GM12873 (cell line): ENCODE measurements around the gene TSPAN14.

Experiments used
- CTCF ChIP-seq: IDR thresholded peaks from 2 replicates; pipeline ENCODE4 v1.5.1; 2012; ENCODE audit warnings: low read depth, mild to moderate bottlenecking, moderate library complexity, low read length, control low read depth; ENCODE audit not compliant: insufficient read depth; ENCODE audit errors: missing control alignments

The TSPAN14 gene

GRCh38 chr10:80498833-80499741 is 45.0 kb downstream of the TSPAN14 start:
- no peak for TF ChIP-seq CTCF

- no peak for TF ChIP-seq CTCF
Measured at GRCh38 chr10:80500572-80501380, 46.7 kb downstream of the TSPAN14 start.

GRCh38 chr10:80501381-80501912 is 47.3 kb downstream of the TSPAN14 start:
- TF ChIP-seq CTCF = no peak

GRCh38 chr10:80501913-80502521 is 47.9 kb downstream of the TSPAN14 start:
- no peak for TF ChIP-seq CTCF

- no peak for TF ChIP-seq CTCF
Measured at GRCh38 chr10:80502621-80503583, 48.8 kb downstream of the TSPAN14 start.

GRCh38 chr10:80503584-80504157 is 49.6 kb downstream of the TSPAN14 start:
- no peak for TF ChIP-seq CTCF
